HepG2 (cell line): ENCODE measurements around the gene MAN1A2. TPM values are rescaled to one million over a fixed set of nuclear protein-coding genes. Genes with fewer than 3 reads are reported as not detected.

Source experiments
- ATAC-seq: fragments of 200-7000 bp; cut with Tn5 transposase; 3 replicates; pipeline ENCODE4 v1.9.1; 2020; ENCODE audit warnings: mild to moderate bottlenecking, moderate library complexity
- BruUV-seq: library from RNA; stranded (reverse); fragments of 400-500 nt; replicated peaks from 2 replicates; lab custom pipeline; 2021; lab: Mats Ljungman, UMichigan
- CTCF ChIA-PET: fragments of 300-600 bp; formaldehyde crosslinking; extraction: SDS; loops from one replicate; lab custom pipeline; 2021; ENCODE audit warnings: low total read pairs, inconsistent platforms, low intra/inter-chr PET ratio; lab: Yijun Ruan, JAX
- POLR2A ChIA-PET: fragments of 350-600 bp; sonication (Branson Sonifier 250); formaldehyde crosslinking; loops from one replicate; lab custom pipeline; 2020; ENCODE audit warnings: antibody characterized with exemption, inconsistent platforms; lab: Yijun Ruan, JAX
- DNase-seq: peaks from one replicate; pipeline ENCODE4 v3.0.0-alpha.2; 2015; ENCODE audit warnings: low spot score
- FAIRE-seq: peaks from 3 replicates; lab custom pipeline; 2011; peaks lifted over from hg19 to GRCh38; lab: Jason Lieb, UNC
- H2AFZ ChIP-seq: one replicate; pipeline ENCODE4 v1.6.1; 2011; ENCODE audit warnings: low read length, inconsistent platforms
- H3K27ac ChIP-seq: fragments of 300-600 bp; 3 replicates; pipeline ENCODE4 v1.8.0; 2011; ENCODE audit warnings: mixed run types, mild to moderate bottlenecking, mixed read lengths, low read length, inconsistent platforms; ENCODE audit not compliant: insufficient read depth; ENCODE audit errors: extremely low read length
- H3K27me3 ChIP-seq, 2 experiments: fragments of 200-600 bp in 1 of 2; 2 replicates in 1 of 2; 3 replicates in 1 of 2; pipeline versions ENCODE4 v1.6.0 to v1.8.0; 2011; ENCODE audit warnings: low read length in 2 of 2, mild to moderate bottlenecking in 2 of 2, moderate library complexity in 2 of 2, inconsistent platforms in 1 of 2; ENCODE audit not compliant: insufficient read depth in 2 of 2, control insufficient read depth in 1 of 2
- H3K36me3 ChIP-seq, 2 experiments: fragments of 200-600 bp in 1 of 2; replicated peaks in 1 of 2; 2 replicates in 1 of 2; 3 replicates in 1 of 2; pipeline versions ENCODE4 v1.5.1 to v1.8.0; 2011; ENCODE audit warnings: low read length in 2 of 2, inconsistent platforms in 1 of 2; ENCODE audit not compliant: insufficient read depth in 2 of 2, control insufficient read depth in 1 of 2
- H3K4me1 ChIP-seq: 2 replicates; pipeline ENCODE4 v1.5.1; 2012; ENCODE audit warnings: low read length, inconsistent platforms; ENCODE audit not compliant: insufficient read depth
- H3K4me2 ChIP-seq: 2 replicates; pipeline ENCODE4 v1.6.0; 2011; ENCODE audit warnings: low read depth, low read length, inconsistent platforms
- H3K4me3 ChIP-seq, 3 experiments: fragments of 200-600 bp in 1 of 3; sonication (generic), shearing (Covaris generic) in 1 of 3; replicated peaks in 1 of 3; 2 replicates each; pipeline ENCODE4 v1.5.1; 2011 to 2016; ENCODE audit warnings: low read length in 3 of 3, inconsistent platforms in 2 of 3, low read depth in 2 of 3, mild to moderate bottlenecking in 2 of 3, control low read depth in 1 of 3, mixed read lengths in 1 of 3; ENCODE audit not compliant: insufficient read depth in 1 of 3
- H3K79me2 ChIP-seq: one replicate; pipeline ENCODE4 v1.6.1; 2011; ENCODE audit warnings: low read length, inconsistent platforms; ENCODE audit not compliant: insufficient read depth
- H3K9ac ChIP-seq: 2 replicates; pipeline ENCODE4 v1.6.0; 2011; ENCODE audit warnings: mild to moderate bottlenecking, low read depth, low read length, inconsistent platforms; ENCODE audit not compliant: insufficient read depth
- H3K9me3 ChIP-seq: 2 replicates; pipeline ENCODE4 v1.5.1; 2012; ENCODE audit warnings: mild to moderate bottlenecking, low read length
- H4K20me1 ChIP-seq: 2 replicates; pipeline ENCODE4 v1.6.0; 2011; ENCODE audit warnings: inconsistent platforms, mild to moderate bottlenecking, low read length, moderate library complexity; ENCODE audit not compliant: insufficient read depth
- FOSL2 ChIP-seq: sonication (generic); formaldehyde crosslinking; IDR thresholded peaks from 2 replicates; pipeline ENCODE4 v1.4.0; 2020; ENCODE audit warnings: missing genetic modification reagents
- FOXA1 ChIP-seq, 2 experiments: fragments of 450-650 bp in 1 of 2; sonication (generic) in 1 of 2; formaldehyde crosslinking in 1 of 2; IDR thresholded peaks; 2 replicates each; pipeline versions ENCODE4 v1.4.0 to v1.6.1; 2016 to 2020; ENCODE audit warnings: missing genetic modification reagents in 1 of 2
- HIVEP1 ChIP-seq: sonication (generic); formaldehyde crosslinking; IDR thresholded peaks from 2 replicates; pipeline ENCODE4 v1.4.0; 2020; ENCODE audit warnings: mild to moderate bottlenecking, missing genetic modification reagents
- KDM2A ChIP-seq: sonication (generic); formaldehyde crosslinking; IDR thresholded peaks from 2 replicates; pipeline ENCODE4 v1.4.0; 2020; ENCODE audit warnings: low read depth, missing genetic modification reagents, borderline replicate concordance
- NCOA2 ChIP-seq: sonication (generic); formaldehyde crosslinking; IDR thresholded peaks from 2 replicates; pipeline ENCODE4 v1.8.0; 2022; ENCODE audit warnings: inconsistent platforms
- PTBP1 ChIP-seq: fragments of 200-400 bp; formaldehyde crosslinking; IDR thresholded peaks from 2 replicates; pipeline ENCODE4 v1.6.1; 2018; ENCODE audit warnings: low read length, low read depth; ENCODE audit not compliant: poor library complexity, severe bottlenecking
- SOX13 ChIP-seq, 3 experiments: fragments of 450-650 bp in 1 of 3; sonication (generic) in 1 of 3; formaldehyde crosslinking in 1 of 3; IDR thresholded peaks in 2 of 3; conservative IDR thresholded peaks in 1 of 3; 2 replicates each; pipeline versions ENCODE4 v1.5.0 to v1.6.1; 2016 to 2020; ENCODE audit warnings: antibody characterized with exemption in 1 of 3, mild to moderate bottlenecking in 1 of 3, missing compliant biosample characterization in 1 of 3, missing genetic modification reagents in 1 of 3, moderate library complexity in 1 of 3
- TBP ChIP-seq: sonication (generic); formaldehyde crosslinking; IDR thresholded peaks from 2 replicates; pipeline ENCODE4 v1.5.0; 2020; ENCODE audit warnings: missing genetic modification reagents
- TEAD3 ChIP-seq: optimal IDR thresholded peaks from 2 replicates; pipeline ENCODE3; 2016; ENCODE audit warnings: borderline replicate concordance
- TOE1 ChIP-seq: sonication (generic); formaldehyde crosslinking; IDR thresholded peaks from 2 replicates; pipeline ENCODE4 v1.4.0; 2020; ENCODE audit warnings: mild to moderate bottlenecking, missing genetic modification reagents
- ZFP37 ChIP-seq: sonication (generic); formaldehyde crosslinking; IDR thresholded peaks from 2 replicates; pipeline ENCODE4 v1.4.0; 2020; ENCODE audit warnings: missing genetic modification reagents, borderline replicate concordance
- ZNF234 ChIP-seq: sonication (generic); formaldehyde crosslinking; conservative IDR thresholded peaks from 2 replicates; pipeline ENCODE4 v1.5.1; 2020; ENCODE audit warnings: mild to moderate bottlenecking, missing genetic modification reagents
- ZNF333 ChIP-seq: sonication (generic); formaldehyde crosslinking; IDR thresholded peaks from 2 replicates; pipeline ENCODE4 v1.4.0; 2020; ENCODE audit warnings: mild to moderate bottlenecking, missing genetic modification reagents, borderline replicate concordance
- ZNF766 ChIP-seq: sonication (generic); formaldehyde crosslinking; IDR thresholded peaks from 2 replicates; pipeline ENCODE4 v1.5.0; 2020; ENCODE audit warnings: missing genetic modification reagents, borderline replicate concordance
- ZNF781 ChIP-seq: sonication (generic); formaldehyde crosslinking; IDR thresholded peaks from 2 replicates; pipeline ENCODE4 v1.5.1; 2020; ENCODE audit warnings: borderline replicate concordance, mild to moderate bottlenecking, missing genetic modification reagents; ENCODE audit errors: not compliant biosample characterization
- WGBS: methylation state at CpG from one replicate; pipeline ENCODE4 v1.1.6; 2017; ENCODE audit warnings: low lambda C conversion rate; 5-methylcytosine and 5-hydroxymethylcytosine counted together
- in situ Hi-C: cut with HindIII; loops from 2 replicates; pipeline ENCODE4 v1.10.0; 2017; ENCODE audit warnings: low pct_unique_long_range_greater_than_20kb; ENCODE audit not compliant: extremely low pct_ligation_motif_present
- intact Hi-C: fragments of 100-400 bp; cut with micrococcal nuclease; formaldehyde crosslinking; loops from one replicate; pipeline ENCODE4 v1.10.0; 2022; ENCODE audit not compliant: unreplicated experiment
- polyA plus RNA-seq, 8 experiments: library from polyadenylated mRNA; depleted of rRNA in 3 of 8; stranded (reverse) in 7 of 8; unstranded in 1 of 8; fragments of >200 nt; fragmentation: Illumina TruSeq in 4 of 8; extraction: Trizol in 4 of 8; gene quantifications; 2 replicates each; pipeline versions ENCODE4 v1.2.1 to v1.2.3, GENCODE V29; 2011 to 2016; ENCODE audit warnings: low read depth in 4 of 8, missing spikeins in 1 of 8, mixed read lengths in 1 of 8; ENCODE audit not compliant: insufficient read depth in 1 of 8
- total RNA-seq, 5 experiments: library from RNA; depleted of rRNA; stranded (reverse); fragments of >200 nt; fragmentation: Illumina TruSeq; extraction: Trizol; gene quantifications; 2 replicates each; pipeline ENCODE4 v1.2.3, GENCODE V29; 2016; ENCODE audit warnings: low read depth in 1 of 5

MAN1A2 gene
- total and polyA plus RNA-seq, 2 of the 13 experiments (the other 11 are each of a cell fraction or from before 2014, with no cell fraction given): 8.0 to 19.9 TPM

DNA sequence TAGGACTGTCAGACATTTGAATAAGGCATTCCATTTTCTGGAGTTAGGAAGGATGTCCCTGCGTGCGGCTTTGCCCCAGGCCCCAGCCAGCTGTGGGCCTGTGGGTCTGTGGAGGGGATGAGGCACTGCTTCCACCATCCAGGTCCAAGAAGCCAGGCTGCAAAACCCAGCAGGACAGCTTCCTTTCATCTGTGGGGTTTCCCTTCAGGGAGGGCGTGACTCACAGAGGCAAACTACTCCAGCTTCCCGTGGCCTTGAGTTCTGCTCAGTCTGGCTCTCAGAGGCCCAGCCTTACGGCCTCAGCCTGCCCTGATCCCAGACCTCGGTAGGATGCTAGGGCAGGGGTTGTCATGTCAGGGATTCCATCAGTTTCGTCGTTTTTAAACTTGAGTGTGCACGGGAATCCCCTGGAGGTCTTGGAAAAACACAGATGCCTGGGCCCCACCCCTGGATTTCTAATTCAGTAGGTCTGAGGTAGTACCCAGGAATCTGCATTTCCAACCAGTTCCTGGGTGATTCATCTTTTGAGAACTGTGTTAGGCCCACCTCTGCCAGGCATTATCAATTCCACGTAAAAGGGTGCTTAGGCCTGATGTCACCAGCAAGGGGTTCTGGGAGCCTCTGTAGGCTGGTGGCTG is 206.3 kb downstream of the MAN1A2 start:
- intact Hi-C loops: no loop called here
- TF ChIP-seq TBP (CRISPR knock-in tag) (no peak), KDM2A (CRISPR knock-in tag) (no peak), ZFP37 (no peak), ZNF234 (CRISPR knock-in tag) (no peak), FOSL2 (CRISPR knock-in tag) (0 out of 2 replicates have a peak, but pooled peaks have one; percentile 19), FOXA1 (IDR thresholded peaks at IDR 0.05) (no peak), FOXA1 (CRISPR knock-in tag; IDR thresholded peaks at IDR 0.05) (no peak)
- H3K4me3 ChIP-seq: no peak overlapping the region
- ATAC-seq (peak; percentile 71), DNase-seq (no peak), FAIRE-seq (no peak)
- H3K4me1 ChIP-seq: peaks cover 28% of the 10 kb centered on the region
- no peak overlapping the region for H3K9ac ChIP-seq
- H3K27me3 ChIP-seq: peaks cover 0 to 1% of the 10 kb centered on the region in 2 experiments; a peak in 1 of 5 replicates
- no peaks in the 10 kb centered on the region for H3K79me2 ChIP-seq
- 57% methylated on average over 4 of the region's 10 CpGs for WGBS
- H3K27ac ChIP-seq: no peak overlapping the region
- no peaks in the 10 kb centered on the region for H4K20me1 ChIP-seq
- ChIA-PET POLR2A (no interaction called here), CTCF (no interaction called here)
- no peaks in the 10 kb centered on the region for H3K9me3 ChIP-seq
- no peak overlapping the region for H2AFZ ChIP-seq
- no peaks in the 10 kb centered on the region for H3K36me3 ChIP-seq
- H3K4me2 ChIP-seq: peak overlapping the region; percentile 44; the same call in 1 of the 2 replicates
- BruUV-seq: no TSS peak
- in situ Hi-C loops: no loop called here

GRCh38 chr1:117574161-117574835 is 207.0 kb downstream of the MAN1A2 start:
- CTCF ChIA-PET: no interaction called here
- Histone ChIP-seq H3K27ac (no peak overlapping the region), H3K4me2 (peak overlapping the region; percentile 44; the same call in 1 of the 2 replicates), H2AFZ (no peak overlapping the region), H3K9me3 (no peaks in the 10 kb centered on the region), H3K4me1 (peaks cover 28% of the 10 kb centered on the region), H3K36me3 (no peaks in the 10 kb centered on the region), H3K9ac (no peak overlapping the region), H4K20me1 (no peaks in the 10 kb centered on the region), H3K27me3 (peaks cover 0 to 1% of the 10 kb centered on the region in 2 experiments; a peak in 1 of 5 replicates), H3K4me3 (peak overlapping the region in 1 of 3 experiments; percentile 19; a peak in 1 of 6 replicates), H3K79me2 (no peaks in the 10 kb centered on the region)
- BruUV-seq: no TSS peak
- ATAC-seq (no peak; the same call in 2 of the 3 replicates), FAIRE-seq (no peak), DNase-seq (peak; percentile 12)
- POLR2A ChIA-PET: no interaction called here
- TF ChIP-seq ZNF766 (CRISPR knock-in tag) (no peak), HIVEP1 (no peak), TOE1 (CRISPR knock-in tag) (no peak), ZNF333 (CRISPR knock-in tag) (no peak), SOX13 (IDR thresholded peaks at IDR 0.05) (no peak), SOX13 (CRISPR knock-in tag; conservative IDR thresholded peaks at IDR 0.05 in 1 of 2, IDR thresholded peaks at IDR 0.05 in 1 of 2) (peak in 1 of 2 experiments; percentile 42; a peak in 1 of 4 replicates), ZNF781 (CRISPR knock-in tag) (no peak), TEAD3 (CRISPR knock-in tag) (no peak), NCOA2 (CRISPR knock-in tag) (peak; percentile 25; the same call in 1 of the 2 replicates), PTBP1 (no peak)
- in situ Hi-C loops: no loop called here
- WGBS: 11% methylated on average over 4 of the region's 5 CpGs
- intact Hi-C loops: no loop called here
